NCI-H748 (cell line): ENCODE measurements around the gene LIPC.

Experiments used
- DNase-seq: peaks from one replicate; lab custom pipeline; 2025; ENCODE audit not compliant: unreplicated experiment; lab: John Stamatoyannopoulos, UW

The LIPC gene

DNA sequence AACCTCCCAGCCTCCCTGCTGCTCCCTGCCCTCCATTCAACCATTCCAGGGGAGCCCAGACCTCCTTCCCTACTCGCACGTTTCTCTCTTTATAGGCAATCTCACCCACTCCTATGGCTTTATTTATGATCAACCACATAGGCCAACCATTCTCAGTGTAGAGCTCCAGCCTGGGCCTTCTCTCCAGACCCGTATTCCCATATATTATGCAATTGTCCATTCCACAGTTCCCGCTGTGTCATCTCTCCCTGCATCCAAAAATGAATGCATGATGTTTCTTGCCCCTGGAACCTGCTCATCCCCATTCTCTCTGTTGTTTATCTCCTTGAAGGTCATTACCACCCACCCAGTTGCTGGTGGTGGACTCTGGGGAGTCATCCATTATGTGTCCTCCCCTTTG, 140.7 kb downstream of the LIPC start:
- DNase-seq, result no peak

DNA sequence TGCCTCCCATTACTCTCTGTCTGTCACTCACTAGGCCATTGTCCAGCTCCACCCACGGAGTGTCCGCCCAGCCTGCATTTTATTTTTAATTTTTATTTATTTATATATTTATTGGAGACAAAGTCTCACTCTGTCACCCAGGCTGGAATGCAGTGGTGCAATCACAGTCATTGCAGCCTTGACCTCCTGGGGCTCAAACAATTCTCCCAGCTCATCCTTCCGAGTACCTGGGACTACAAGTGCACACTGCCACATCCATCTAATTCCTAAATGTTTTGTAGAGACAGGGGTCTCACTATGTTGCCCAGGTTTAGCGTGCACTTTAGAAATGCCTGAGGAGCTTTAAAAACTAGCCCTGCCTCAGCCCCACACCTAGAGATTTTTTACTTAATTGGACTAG, 141.5 kb downstream of the LIPC start:
- DNase-seq, result no peak

DNA sequence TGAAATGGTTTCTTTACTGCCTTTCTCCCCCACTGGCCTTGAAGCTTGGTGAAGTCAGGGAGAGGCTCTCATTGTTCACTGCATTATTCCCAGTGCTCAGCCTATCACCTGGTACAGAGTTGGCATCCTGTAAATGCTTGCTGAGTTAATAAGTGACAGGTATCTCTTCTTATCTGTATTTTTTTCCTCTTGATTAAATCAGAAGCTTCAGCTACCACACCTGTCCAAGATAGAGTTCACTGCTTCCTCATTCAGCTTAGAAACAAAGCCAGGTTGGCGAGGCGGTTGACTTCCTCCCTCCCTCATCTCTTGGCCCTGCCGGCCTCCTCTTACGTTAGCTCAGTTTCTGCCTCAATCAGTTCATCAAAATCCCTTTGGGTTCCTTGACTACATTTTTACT, 142.8 kb downstream of the LIPC start:
- no peak for DNase-seq

DNA sequence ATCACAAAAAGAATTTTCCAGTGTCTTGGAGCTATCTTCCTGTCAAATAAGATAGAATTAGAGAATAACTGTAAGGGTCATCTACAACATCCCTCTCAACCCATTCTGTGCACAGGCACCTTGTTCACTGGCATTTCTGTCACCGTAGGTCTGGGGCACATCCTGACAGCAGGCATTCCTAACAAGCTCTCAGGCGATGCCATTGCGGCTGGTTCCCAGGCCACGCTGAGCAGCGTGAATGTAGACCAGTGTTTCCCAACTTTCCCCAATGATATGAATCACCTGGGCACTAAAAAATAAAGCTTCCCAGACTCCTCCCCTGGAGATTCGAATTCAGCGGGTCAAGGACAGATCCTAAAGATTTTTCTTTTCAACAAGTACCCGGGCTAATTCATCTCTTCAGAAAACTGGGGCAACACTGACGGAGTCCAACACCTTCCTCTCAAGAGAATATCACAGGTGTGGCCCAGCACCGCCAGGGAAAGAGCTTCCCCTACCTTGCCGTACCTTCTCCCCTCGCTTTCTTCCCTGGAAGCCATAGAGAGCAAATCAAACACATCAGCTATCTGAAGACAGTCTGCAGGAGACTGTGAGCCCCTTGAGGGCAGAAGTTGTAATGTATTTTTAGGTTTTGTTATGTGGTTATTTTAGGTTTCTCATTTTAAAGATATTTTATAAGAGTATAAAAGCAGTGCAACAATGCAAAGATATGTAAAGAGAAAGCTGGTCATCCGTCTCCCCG, 143.4 kb downstream of the LIPC start:
- DNase-seq, result no peak

DNA sequence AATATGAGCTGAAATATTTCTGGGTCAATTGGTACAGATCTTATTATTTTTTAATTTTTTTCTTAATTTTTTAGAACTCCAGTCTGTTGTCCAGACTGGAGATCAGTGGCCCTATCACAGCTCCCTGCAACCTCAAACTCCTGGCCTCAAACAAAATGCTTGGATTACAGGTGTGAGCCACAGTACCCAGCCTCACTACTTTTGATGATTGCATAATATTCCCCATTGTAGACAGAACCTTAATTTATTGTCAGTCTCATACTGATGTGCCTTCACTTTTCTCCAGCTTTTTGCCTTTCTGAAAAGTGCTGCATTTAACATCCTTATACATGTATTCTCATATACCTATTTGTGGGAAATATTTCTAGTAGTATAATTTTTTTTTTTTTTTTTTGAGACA, 144.9 kb downstream of the LIPC start:
- DNase-seq, result no peak

DNA sequence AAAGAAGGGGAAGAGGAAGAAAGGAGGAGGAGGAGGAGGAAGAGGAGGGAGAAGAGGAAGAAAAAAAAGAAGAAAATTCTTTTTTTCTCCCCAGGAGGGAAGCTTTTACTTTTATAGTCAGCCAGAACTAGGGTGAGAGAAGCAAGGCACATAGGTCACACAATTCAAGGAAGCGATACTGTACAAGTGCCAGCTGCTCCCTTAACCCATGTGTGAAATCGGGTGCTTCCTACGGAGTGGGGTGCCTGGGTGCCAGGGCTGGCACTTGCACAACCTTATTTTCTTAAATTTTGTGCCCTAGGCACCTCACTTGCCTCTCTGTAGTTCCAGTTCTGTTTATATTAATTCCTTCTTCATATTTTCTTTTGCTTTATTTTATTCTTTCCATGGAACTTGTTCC, 150.4 kb downstream of the LIPC start:
- no peak for DNase-seq

DNA sequence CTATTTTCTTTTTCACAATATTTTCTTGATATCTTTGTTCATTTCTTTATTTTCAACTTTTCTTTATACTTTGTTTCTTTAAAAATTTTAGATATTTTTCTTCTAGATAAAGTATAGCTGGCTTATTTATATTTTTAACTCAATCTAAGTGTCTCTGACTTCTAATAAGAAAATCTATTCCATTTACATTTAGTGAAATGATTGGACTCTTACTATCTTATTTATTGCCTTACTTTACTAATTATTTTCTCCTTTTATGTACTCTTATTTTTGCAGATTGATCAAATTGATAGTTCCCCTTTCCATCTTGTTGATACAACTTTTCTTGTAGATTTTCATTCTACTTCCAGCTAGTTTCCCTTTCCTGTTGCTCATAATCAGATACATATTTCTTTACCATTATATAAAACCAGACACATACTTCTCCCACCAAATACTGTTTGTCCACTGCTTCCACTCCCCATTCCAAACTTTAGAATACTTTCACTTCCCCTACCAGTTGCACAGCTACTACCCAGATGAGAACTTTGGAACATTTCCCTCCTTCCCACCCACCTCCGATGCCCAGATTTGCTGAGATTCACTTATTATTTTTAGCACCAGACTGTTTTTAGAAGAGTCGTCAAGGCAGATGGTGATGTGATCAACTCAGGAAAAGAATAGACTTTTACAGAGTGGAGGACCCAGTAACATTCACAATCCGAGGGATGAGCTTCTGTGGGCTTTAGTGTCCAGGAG, 151.5 kb downstream of the LIPC start:
- no peak for DNase-seq

DNA sequence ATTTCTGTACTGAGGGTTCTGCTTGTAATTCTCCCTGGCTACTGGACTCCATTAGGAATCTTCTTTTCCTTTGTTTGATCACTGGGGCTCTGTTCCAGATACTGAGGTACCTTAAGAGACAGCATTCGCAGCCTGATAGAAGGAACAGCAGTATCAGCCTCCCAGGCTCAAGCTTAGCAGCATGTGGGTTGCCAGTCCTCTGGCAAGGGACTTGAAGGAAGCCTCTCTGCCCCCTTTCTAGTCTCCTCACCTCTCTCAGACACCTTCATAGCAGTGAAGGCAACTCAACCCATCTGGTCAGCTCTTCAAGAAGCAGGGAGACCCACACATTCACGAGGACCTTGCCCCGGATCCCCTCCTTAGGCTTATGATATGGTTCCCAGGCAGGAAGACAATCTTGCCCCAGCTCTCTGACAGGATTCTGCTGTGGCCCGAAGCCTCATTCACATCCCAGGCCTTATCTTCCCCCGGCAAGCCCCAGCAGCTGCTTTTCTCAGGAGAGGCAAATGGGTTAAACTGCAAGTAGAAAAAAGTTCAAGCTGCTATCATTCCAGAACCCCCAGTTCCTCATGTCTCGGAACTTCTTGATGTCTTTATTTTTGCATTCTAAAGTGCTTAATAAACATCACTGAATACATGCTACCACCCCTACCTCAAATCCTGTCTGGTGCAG, 153.1 kb downstream of the LIPC start:
- DNase-seq, result no peak

DNA sequence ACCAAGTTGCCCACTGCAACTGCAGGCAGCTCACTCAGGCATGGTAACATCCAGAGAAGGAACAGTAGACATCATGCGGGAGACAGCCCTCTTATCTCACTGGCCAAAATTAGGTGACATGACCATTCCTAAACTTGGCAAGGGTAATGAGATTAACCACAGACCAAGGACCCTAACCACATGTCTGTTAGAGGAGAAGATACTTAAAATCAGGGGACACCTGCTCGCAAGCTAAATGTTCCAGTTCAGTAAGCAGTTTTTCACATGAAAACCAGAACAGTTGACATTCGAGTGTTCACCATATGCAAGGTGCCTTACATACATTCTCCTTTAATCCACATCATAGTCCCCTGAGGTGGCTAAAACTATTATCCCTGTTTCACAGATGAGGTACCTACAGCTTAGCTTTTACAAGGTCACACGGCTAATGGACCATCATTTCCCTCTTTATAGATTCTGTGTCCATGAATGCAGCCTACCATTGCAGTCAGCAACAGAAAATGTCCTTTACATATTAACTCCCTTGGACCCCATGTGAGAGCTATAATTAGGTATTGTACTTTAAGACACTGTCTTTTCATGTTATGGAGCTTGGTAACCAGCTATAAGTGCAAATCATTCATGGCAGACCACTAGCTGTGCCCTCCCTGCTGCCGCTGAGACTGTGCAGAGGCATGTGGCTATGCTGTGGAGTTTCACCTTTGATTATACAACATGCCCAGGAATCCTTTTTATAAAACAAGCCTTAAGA, 154.1 kb downstream of the LIPC start:
- DNase-seq, result no peak

DNA sequence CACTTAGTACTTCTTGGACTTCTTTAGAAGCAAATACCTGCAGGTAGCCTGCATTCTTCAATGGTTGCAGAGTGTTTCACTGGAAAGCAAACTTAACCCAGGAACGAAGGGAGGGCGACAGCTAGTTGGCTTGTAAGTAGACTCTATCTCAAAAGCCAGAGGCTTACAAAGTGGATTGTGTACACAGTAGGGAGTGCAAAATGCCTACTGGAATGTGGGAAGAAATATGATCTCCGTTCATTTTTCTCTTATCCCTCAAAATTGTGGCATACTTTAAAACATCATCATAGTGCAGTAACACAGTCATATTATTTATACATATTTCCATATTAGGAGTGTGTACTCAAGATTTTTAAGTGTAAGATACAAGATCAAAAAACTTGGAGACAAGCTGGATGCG, 155.7 kb downstream of the LIPC start:
- no peak for DNase-seq

DNA sequence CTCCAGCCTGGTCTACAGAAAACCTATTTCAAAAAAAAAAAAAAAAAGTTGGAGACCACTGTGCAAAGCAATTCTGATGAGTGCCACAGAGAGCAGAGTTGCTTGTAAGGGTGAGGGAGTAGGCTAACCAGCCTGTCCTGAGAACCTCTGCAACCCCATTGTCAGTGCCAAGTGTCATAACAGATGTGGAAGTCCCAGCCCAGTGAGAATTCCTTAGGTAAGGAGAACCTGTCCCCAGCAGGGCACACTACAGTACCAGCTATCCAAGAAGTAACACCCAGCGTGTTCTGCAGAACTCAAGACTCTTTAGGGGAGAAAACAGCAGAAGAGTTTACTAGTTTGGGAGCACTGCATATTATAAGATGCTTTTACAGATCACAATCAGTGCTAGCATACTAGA, 156.3 kb downstream of the LIPC start:
- no peak for DNase-seq

DNA sequence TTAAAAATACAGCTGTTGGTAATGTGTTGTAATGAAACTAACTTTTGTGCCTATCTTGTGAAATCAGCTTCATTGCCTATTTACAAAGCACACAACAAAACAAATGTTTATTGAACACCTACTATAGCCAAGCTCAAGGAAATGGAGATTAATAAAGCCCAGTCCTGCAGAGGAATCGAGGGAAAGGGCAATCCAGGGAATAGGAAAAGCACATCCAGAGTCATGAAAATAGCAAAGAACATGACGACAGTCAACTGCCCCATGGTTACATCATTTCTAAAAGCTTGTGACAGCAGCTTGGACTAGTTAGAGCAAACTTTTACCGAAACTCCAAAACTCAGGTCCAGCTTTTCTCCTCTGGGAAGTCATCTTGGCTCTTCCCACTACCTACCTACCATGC, 157.3 kb downstream of the LIPC start:
- no peak for DNase-seq

DNA sequence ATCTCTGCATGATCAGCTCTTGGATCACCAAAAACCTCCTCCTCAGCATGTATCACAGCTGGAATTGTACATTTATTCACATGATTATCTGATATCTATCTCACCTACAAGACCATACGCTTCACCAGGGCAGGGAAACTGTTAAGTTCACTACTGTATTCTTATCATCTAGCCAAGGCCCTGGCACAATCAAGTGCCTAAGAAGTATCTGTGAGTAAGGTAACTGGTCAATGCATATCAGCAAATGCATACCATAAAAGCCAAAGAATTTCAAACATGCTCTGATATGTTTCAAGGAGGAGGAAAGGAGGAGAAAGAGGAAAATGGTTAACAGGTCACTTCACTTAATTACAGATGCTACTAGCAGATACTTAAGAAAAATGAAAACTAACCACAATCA, 158.4 kb downstream of the LIPC start:
- no peak for DNase-seq

DNA sequence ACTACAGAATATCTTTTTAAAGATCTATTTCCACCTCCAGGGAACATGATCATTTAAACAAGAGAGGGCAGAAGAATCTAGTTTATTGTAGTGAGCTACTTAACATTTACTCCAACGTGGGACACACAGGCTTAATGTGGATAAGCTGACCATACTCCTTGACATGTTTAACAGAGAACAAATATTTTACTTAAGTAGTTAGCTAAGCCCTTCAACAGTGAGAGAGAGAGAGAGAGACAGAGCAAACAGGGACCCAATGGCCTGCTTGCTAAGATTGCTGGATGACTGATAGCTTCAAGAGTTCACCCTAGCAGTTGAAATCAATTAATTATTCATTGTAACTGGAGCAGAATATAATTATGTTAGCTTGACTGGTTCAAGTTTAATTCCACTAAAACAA, 159.1 kb downstream of the LIPC start:
- DNase-seq, result no peak

DNA sequence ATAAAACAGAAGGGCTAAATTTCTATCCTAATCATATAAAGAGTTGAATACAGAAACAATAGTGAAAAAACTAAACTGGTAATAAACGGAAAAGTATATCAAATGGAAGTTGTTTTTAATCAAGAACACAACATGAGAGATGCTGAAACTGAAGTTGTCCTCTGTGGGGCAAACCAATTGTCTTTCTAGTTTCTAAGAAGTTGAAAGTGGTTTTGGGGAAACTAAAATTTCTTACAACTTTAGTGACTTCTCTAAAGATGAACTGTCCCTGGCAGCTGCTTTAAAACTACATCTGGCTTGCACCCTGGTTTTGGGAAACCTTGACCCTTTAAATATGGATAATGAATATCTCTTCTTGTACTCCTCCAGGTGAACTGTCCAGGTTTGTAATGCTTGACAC, 162.1 kb downstream of the LIPC start:
- DNase-seq, result no peak

DNA sequence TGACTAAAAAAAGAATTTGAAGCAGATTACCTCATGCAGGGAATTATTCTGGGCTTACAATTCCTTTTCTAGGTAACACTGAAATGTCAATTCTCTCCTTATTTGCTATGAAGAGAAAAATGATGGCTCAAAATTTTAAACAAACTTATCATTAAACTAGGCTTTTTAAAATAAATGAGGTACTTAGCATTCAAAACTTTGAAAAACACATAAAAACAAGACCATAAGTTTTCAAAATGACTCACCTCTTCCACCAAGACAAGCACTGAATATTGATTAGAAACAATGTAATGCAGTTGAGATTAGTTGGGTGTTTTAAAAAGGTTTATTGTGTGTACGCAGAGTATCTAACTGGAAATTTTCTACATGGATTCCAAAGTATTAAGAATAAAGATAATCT, 163.1 kb downstream of the LIPC start:
- DNase-seq, result no peak

DNA sequence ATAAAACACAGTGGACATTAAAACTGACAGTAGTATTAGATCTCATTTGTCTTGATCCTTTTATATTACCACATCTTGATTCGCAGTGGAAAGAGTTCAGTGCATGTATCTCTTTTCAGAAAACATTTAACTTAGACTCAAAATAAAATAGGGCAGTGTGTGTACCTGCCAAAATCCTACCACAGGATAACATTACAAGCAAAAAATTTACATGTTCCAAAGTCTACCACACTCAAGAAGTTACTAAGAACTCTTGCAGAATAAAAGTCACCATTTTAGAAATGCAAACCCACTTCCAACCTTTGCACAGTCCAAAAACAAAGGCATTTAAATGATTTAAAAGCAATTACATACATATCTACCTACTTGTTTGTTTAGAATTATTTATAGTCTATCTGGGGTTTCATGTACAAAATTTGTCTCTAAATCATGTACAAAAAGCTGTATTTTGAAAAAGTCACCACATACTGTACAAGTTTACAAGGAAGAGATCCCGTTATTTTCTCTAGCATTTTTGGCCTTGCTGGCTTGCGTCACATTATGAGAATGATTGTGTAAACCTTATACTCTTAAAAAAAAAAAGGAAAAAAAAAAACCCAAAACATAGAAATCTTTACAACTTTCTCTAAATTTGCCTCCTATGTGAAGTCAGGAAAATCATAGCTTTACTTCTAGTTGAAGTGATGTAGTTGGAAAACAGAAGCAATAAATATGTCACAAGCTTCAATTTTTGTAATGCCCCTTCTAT, 163.9 kb downstream of the LIPC start:
- DNase-seq, result no peak

DNA sequence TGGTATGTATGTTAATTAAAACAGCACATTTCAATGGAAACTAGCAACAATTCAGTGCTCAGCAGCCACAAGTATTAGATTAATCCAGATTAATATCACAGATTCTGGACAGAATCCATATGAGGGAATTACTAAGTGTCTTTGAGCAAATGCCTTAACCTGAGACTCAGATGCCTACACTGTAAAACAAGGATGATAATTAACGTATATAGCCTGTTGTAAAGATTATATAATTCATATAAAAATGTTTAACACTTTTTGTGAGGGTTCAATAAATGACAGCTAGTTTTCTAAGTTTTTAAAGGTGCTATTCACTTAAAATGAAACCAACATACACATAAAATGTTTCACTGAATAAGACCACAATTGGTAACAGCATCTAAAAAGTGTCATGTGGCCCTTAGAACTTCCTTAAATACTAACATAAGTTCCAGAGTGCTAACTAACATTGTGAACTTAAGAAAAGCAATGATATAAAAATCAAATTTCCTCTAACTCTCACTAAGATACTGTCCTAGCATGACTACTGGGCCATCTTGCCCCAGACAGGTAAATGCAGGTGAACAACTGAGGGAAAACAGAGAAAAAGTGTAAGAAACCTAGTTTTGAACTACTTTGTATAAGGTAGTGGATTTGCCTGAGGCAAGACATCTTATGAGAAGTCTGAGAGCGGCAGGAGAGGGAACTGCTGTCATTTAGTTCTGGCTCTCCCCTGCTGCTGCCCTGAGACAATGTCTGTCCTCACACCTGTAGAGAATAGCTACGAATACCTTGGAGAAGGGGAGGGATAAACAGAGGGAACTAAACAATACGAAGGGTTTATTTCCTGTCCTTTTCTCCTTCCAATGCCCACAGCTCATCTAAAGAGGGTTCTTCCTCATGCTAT, 166.4 kb downstream of the LIPC start:
- DNase-seq, result no peak

DNA sequence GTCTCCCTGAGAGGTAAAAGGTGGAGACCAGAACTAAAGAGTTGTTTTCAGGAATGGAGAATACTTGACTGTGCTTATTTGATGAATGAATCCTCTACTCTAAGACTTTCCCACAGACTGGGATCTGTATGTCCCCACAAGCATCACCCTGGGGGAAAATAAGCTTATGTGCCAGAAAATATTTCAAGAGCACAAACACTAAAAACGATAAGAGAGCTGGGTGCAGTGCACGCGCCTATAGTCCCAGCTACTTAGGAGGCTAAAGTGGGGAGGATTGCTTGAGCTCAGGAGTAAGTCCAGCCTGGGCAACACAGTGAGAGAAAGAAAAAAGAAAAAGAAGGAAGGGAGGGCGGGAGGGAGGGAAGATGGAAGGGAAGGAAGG, 167.0 kb downstream of the LIPC start:
- no peak for DNase-seq

DNA sequence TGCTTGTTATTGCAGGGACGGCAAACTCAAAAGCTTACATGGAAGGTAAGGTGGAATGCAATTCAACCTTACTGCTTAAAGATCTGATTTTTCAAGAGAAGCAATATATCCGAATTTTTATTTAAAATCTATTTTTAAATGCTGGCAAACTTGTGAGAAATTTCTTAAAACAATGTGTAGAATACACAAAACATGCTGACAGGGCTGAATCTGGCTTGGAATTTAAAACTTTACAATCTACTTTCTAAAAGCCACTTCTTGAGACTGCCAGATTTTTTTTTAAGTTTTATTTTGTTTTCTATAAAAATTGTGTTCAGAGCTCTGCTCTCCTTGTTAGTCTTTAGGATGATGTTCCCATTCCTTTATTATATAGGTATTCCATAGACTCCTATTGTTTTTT, 171.0 kb downstream of the LIPC start:
- DNase-seq, result no peak
